ENCODE results near the gene TRIM7.

GRCh38 chr5:181222630-181223057 lies 17.6 kb upstream of the TRIM7 start:
- TF ChIP-seq, protein P1, sequence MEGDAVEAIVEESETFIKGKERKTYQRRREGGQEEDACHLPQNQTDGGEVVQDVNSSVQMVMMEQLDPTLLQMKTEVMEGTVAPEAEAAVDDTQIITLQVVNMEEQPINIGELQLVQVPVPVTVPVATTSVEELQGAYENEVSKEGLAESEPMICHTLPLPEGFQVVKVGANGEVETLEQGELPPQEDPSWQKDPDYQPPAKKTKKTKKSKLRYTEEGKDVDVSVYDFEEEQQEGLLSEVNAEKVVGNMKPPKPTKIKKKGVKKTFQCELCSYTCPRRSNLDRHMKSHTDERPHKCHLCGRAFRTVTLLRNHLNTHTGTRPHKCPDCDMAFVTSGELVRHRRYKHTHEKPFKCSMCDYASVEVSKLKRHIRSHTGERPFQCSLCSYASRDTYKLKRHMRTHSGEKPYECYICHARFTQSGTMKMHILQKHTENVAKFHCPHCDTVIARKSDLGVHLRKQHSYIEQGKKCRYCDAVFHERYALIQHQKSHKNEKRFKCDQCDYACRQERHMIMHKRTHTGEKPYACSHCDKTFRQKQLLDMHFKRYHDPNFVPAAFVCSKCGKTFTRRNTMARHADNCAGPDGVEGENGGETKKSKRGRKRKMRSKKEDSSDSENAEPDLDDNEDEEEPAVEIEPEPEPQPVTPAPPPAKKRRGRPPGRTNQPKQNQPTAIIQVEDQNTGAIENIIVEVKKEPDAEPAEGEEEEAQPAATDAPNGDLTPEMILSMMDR (IDR thresholded peaks at IDR 0.05) = peak in 3 of 6 experiments; percentile 46 to 60 (median 51)
- TF ChIP-seq POLR2A (IDR thresholded peaks at IDR 0.05) = no peak

All from adrenal gland (tissue), 5 donors.